Mesothelial cell of epicardium (in vitro differentiated cells): Measurements from ENCODE around the gene VGF. TPM values are rescaled to one million over a fixed set of nuclear protein-coding genes. Genes with fewer than 3 reads are reported as not detected.
"Not testable (repeated sequence)": the region's sequence is repeated elsewhere in the genome, so short reads cannot be mapped to it uniquely, and the experiment has no call there.

Experiments
- DNase-seq, 2 experiments: peaks; one replicate each; pipeline ENCODE4 v3.0.0; 2021; ENCODE audit warnings: low spot score in 2 of 2; ENCODE audit not compliant: unreplicated experiment in 2 of 2
- H3K27ac Mint-ChIP-seq: 2 replicates; pipeline ENCODE4 v1.8.0; 2021; ENCODE audit warnings: mixed read lengths
- H3K27me3 Mint-ChIP-seq: 2 replicates; pipeline ENCODE4 v1.8.0; 2021; ENCODE audit warnings: low read depth, mixed read lengths
- H3K36me3 Mint-ChIP-seq: 2 replicates; pipeline ENCODE4 v1.8.0; 2021; ENCODE audit warnings: mixed read lengths
- H3K4me1 Mint-ChIP-seq: 2 replicates; pipeline ENCODE4 v1.8.0; 2021; ENCODE audit warnings: mixed read lengths
- H3K4me3 Mint-ChIP-seq: 2 replicates; pipeline ENCODE4 v1.8.0; 2021; ENCODE audit warnings: mild to moderate bottlenecking, moderate library complexity, mixed read lengths
- H3K9me3 Mint-ChIP-seq: 2 replicates; pipeline ENCODE4 v1.8.0; 2021; ENCODE audit warnings: mixed read lengths
- CTCF ChIP-seq: fragments of 200-600 bp; sonication (generic); IDR thresholded peaks from one replicate; pipeline ENCODE4 v1.5.0; 2021; ENCODE audit warnings: antibody characterized with exemption; ENCODE audit not compliant: unreplicated experiment
- microRNA-seq: library from miRNA; unstranded; fragments of <30 nt; microRNA quantifications from one replicate; pipeline ENCODE4 v1.2.0, GENCODE V29; 2021; ENCODE audit warnings: inconsistent platforms, mixed read lengths
- total RNA-seq: library from RNA; stranded (reverse); gene quantifications from 3 replicates; pipeline ENCODE4 v1.2.1, GENCODE V29; 2021

VGF gene
- total RNA-seq, 1 donor from 2014 or later = 0.36 TPM

GRCh38 chr7:101115215-101115614 is 50.2 kb downstream of the VGF start:
- H3K4me1 Mint-ChIP-seq = peaks cover 10% of the 10 kb centered on the region
- H3K27ac Mint-ChIP-seq = no peak overlapping the region
- no peak overlapping the region for H3K4me3 Mint-ChIP-seq
- DNase-seq = no peak
- TF ChIP-seq CTCF = no peak
- no peaks in the 10 kb centered on the region for H3K9me3 Mint-ChIP-seq
- no peaks in the 10 kb centered on the region for H3K27me3 Mint-ChIP-seq
- no peaks in the 10 kb centered on the region for H3K36me3 Mint-ChIP-seq

DNA sequence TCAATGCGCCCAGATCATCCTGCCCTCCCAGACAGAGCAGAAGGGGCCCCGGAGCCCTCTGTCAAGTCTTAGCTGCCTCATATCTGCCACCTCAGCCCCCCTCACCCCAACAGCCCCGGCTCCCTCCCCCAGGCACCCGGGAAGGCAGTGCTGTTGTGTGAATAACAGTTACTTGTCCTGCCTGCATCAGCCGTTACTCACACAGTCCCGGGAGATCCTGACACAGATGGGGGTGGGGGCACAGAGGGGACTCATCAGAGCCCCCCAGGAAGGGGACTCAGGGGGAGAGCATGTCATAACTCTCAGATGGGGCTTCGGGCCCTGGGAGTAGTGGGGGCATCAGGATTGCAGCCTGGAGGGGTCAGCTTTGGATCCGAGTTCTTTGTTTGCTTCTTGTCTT is 50.9 kb downstream of the VGF start:
- TF ChIP-seq CTCF = no peak
- no peaks in the 10 kb centered on the region for H3K9me3 Mint-ChIP-seq
- H3K27me3 Mint-ChIP-seq = no peaks in the 10 kb centered on the region
- no peak overlapping the region for H3K27ac Mint-ChIP-seq
- DNase-seq = no peak
- no peaks in the 10 kb centered on the region for H3K36me3 Mint-ChIP-seq
- no peak overlapping the region for H3K4me3 Mint-ChIP-seq
- H3K4me1 Mint-ChIP-seq = peaks cover 3% of the 10 kb centered on the region

DNA sequence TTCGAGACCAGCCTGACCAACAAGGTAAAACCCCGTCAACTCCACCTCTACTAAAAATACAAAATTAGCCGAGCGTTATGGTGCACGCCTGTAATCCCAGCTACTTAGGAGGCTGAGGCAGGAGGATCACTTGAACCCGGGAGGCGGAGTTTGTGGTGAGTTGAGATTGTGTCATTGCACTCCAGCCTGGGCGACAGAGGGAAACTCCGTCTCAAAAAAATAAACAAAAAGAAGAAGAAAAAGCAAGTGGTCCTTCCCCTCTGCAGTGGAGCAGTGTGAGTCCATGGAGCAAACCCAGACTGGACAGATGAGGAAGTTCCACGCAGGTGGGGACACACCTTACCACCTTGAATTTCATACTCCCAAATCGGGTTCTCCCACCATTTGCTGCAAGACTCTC is 51.5 kb downstream of the VGF start:
- TF ChIP-seq CTCF = no peak
- Mint-ChIP-seq H3K9me3 (no peaks in the 10 kb centered on the region), H3K27me3 (no peaks in the 10 kb centered on the region), H3K4me3 (no peak overlapping the region), H3K27ac (no peak overlapping the region), H3K36me3 (no peaks in the 10 kb centered on the region), H3K4me1 (peaks cover 3% of the 10 kb centered on the region)
- DNase-seq = no peak

DNA sequence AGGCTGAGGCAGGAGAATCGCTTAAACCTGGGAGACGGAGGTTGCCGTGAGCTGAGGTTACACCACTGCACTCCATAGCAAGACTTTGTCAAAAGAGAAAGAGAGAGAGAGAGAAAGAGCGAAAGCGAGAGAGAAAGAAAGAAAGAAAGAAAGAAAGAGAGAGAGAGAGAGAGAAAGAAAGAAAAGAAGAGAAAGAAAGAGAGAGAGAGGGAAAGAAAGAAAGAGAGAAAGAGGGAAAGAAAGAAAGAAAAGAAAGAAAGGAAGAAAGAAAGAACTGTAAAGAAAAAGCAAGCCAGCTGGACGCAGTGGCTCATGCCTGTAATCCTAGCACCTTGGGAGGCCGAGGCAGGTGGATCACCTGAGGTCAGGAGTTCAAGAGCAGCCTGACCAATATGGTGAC is 52.2 kb downstream of the VGF start:
- not testable (repeated sequence) for H3K27me3 Mint-ChIP-seq, H3K4me3 Mint-ChIP-seq, H3K27ac Mint-ChIP-seq, H3K9me3 Mint-ChIP-seq, H3K36me3 Mint-ChIP-seq, H3K4me1 Mint-ChIP-seq, DNase-seq

Small RNAs within 50 kb of the gene (microRNA-seq; reads per million reads assigned to microRNA genes)
- not detected for gene MIR4653

Other genes with a start within 250 kb of the VGF start
- 2.0 to 2.4 TPM (median 2.2 TPM) in 3 replicates for gene MUC3A, start 216.0 kb downstream of the VGF start, total RNA-seq
- gene MUC12, start 196.0 kb downstream of the VGF start, total RNA-seq = 0.73 to 1.4 TPM (median 1.1 TPM) in 3 replicates
- not detected in 3 replicates for gene MUC17, start 145.5 kb downstream of the VGF start, total RNA-seq
- 33.6 to 40.1 TPM (median 39.6 TPM) in 3 replicates for gene TRIM56, start 80.1 kb downstream of the VGF start, total RNA-seq
- 11.4 to 15.1 TPM (median 14.2 TPM) in 3 replicates for gene SERPINE1, start 38.5 kb downstream of the VGF start, total RNA-seq
- gene AP1S1, start 11.1 kb downstream of the VGF start, total RNA-seq = 57.4 to 63.4 TPM (median 61.5 TPM) in 3 replicates
- not detected in 3 replicates for gene NAT16, start 14.7 kb upstream of the VGF start, total RNA-seq
- gene MOGAT3, start 35.5 kb upstream of the VGF start, total RNA-seq = not detected in 3 replicates
- gene PLOD3, start 52.0 kb upstream of the VGF start, total RNA-seq = 65.8 to 66.9 TPM (median 66.4 TPM) in 3 replicates
- 52.8 to 57.7 TPM (median 54.9 TPM) in 3 replicates for gene ZNHIT1, start 52.6 kb upstream of the VGF start, total RNA-seq
- gene CLDN15, start 72.2 kb upstream of the VGF start, total RNA-seq = 17.1 to 19.5 TPM (median 18.1 TPM) in 3 replicates
- gene FIS1, start 79.5 kb upstream of the VGF start, total RNA-seq = 134 to 139 TPM (median 137 TPM) in 3 replicates
- 34.4 to 35.0 TPM (median 34.9 TPM) in 3 replicates for gene IFT22, start 156.2 kb upstream of the VGF start, total RNA-seq
- 105 to 110 TPM (median 109 TPM) in 3 replicates for gene COL26A1, start 197.3 kb upstream of the VGF start, total RNA-seq